Right forelimb (tissue), 1 donor: ENCODE results near the gene ACY1.

ENCODE experiments used
- DNase-seq: peaks from one replicate; pipeline ENCODE4 v3.0.0-alpha.2; 2018

The ACY1 gene

GRCh38 chr3:51982838-51983577 is at the start of gene ACY1:
Gene ACY1, plus strand, starts transcription at chr3:51983535. Its CDS starts 530 bp downstream, at chr3:51984065.
- DNase-seq = peak; percentile 89

- no peak for DNase-seq
Measured at GRCh38 chr3:51934139-51934850, 49.0 kb upstream of the ACY1 start.

- no peak for DNase-seq
Measured at GRCh38 chr3:51934991-51935885, 48.1 kb upstream of the ACY1 start.

- DNase-seq = no peak
Measured at GRCh38 chr3:51935886-51936755, 47.2 kb upstream of the ACY1 start.

- no peak for DNase-seq
Measured at GRCh38 chr3:51937014-51937413, 46.3 kb upstream of the ACY1 start.

GRCh38 chr3:51937611-51938450 is 45.5 kb upstream of the ACY1 start:
- DNase-seq = no peak

GRCh38 chr3:51938780-51939425 is 44.4 kb upstream of the ACY1 start:
- no peak for DNase-seq

- no peak for DNase-seq
Measured at GRCh38 chr3:51940648-51941462, 42.5 kb upstream of the ACY1 start.

- no peak for DNase-seq
Measured at GRCh38 chr3:51941463-51941797, 41.9 kb upstream of the ACY1 start.

- peak; percentile 99 for DNase-seq
Measured at GRCh38 chr3:51941798-51942602, 41.3 kb upstream of the ACY1 start, which contains the start of the genes PARP3 and RRP9. Gene PARP3, plus strand, starts transcription at chr3:51942363. Its CDS starts 993 bp downstream, at chr3:51943356. Gene RRP9, minus strand, starts transcription at chr3:51941904. Its CDS starts 37 bp downstream, at chr3:51941867.

- DNase-seq = no peak
Measured at GRCh38 chr3:51942603-51943450, 40.5 kb upstream of the ACY1 start.

GRCh38 chr3:51943451-51944391 is 39.6 kb upstream of the ACY1 start:
- no peak for DNase-seq

GRCh38 chr3:51944451-51945021 is 38.8 kb upstream of the ACY1 start:
- DNase-seq = peak; percentile 36

GRCh38 chr3:51945031-51945840 is 38.1 kb upstream of the ACY1 start:
- DNase-seq = peak; percentile 31

- peak; percentile 35 for DNase-seq
Measured at GRCh38 chr3:51945926-51946705, 37.2 kb upstream of the ACY1 start.
